ENCODE results near the gene PLPPR5.

DNA sequence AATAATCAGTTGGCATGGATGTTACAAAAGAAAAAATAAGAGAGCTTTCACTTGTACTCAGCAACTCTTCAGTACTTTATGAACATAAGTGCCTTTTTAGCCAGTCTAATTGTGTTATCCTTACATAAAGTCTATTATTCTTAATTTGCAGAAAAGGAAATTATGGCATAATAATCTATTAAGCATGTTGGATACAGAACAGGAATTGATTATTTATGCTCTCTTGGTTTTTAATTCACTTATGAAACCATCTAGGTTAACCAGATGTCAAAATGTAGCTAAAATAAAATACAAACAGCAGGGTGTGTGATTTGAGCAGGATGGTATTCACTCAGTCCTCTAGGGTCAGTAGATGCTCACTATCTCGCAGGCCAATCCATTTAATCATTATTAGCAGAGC, 79.7 kb downstream of the PLPPR5 start:
- TF ChIP-seq, protein P1, sequence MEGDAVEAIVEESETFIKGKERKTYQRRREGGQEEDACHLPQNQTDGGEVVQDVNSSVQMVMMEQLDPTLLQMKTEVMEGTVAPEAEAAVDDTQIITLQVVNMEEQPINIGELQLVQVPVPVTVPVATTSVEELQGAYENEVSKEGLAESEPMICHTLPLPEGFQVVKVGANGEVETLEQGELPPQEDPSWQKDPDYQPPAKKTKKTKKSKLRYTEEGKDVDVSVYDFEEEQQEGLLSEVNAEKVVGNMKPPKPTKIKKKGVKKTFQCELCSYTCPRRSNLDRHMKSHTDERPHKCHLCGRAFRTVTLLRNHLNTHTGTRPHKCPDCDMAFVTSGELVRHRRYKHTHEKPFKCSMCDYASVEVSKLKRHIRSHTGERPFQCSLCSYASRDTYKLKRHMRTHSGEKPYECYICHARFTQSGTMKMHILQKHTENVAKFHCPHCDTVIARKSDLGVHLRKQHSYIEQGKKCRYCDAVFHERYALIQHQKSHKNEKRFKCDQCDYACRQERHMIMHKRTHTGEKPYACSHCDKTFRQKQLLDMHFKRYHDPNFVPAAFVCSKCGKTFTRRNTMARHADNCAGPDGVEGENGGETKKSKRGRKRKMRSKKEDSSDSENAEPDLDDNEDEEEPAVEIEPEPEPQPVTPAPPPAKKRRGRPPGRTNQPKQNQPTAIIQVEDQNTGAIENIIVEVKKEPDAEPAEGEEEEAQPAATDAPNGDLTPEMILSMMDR (IDR thresholded peaks at IDR 0.05; ENCODE audit: borderline replicate concordance, extremely low read depth, low read length, poor library complexity, severe bottlenecking): no peak
- no peak for TF ChIP-seq EZH2 (IDR thresholded peaks at IDR 0.05; ENCODE audit: borderline replicate concordance, low read depth, low read length, severe bottlenecking)

All from DND-41 (cell line).